ENCODE data around the gene SCFD2. TPM values are rescaled to one million over a fixed set of nuclear protein-coding genes. Genes with fewer than 3 reads are reported as not detected.

The SCFD2 gene
- total and polyA plus RNA-seq, 8 donors = 4.0 to 13.5 (median 8.9) TPM

DNA sequence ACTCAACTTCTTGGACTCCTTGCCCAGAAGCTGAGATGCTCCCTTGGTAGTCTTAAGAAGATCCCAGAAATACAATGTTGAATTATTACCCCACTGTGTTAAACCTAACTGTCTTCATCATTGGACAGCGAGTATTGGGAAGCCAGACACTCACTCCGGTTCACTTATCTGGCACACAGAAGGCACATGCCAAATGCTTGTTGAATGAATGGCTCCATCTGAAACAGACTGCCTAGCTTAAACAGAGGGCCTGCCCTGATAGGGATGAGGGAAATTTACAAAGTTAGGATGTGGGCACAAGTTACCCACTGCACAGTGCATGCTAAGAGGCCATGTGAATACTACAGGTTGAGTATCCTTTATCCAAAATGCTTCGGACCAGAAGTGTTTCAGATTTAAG is 424.4 kb downstream of the SCFD2 start:
- Histone ChIP-seq H3K4me3 (no peak overlapping the region), H3K9me3 (no peaks in the 10 kb centered on the region), H3K27ac (no peak overlapping the region), H3K4me1 (peaks cover 0 to 12% (median 0%) of the 10 kb centered on the region in 3 donors), H3K27me3 (no peaks in the 10 kb centered on the region), H3K36me3 (no peaks in the 10 kb centered on the region)
- intact Hi-C loops (cut with DNase I) = no loop called here
- ATAC-seq (no peak), FAIRE-seq (no peak), DNase-seq (no peak)
- no peak for TF ChIP-seq CTCF (IDR thresholded peaks at IDR 0.05)
- 92 to 97% methylated on average over 3 of the region's 3 CpGs for WGBS, 2 donors

DNA sequence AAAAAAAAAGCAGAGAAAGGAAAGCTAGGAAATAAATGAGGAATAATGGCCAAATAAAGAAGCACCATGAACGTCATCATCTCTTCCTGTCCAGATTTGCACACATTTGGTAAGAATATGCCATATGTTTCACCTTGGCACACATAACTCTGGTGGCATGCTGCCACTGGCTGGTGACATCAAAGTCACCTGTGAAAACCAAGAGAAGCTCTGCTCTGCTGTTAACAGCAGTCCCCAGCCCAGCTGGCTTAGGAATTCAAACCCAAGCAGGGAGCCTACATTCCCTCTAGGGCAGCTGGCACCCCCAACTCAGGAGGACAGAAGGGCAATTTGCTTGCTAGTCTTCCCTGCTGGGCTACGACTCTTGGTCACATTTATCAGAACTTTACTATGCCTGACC is 426.1 kb downstream of the SCFD2 start:
- no peak for TF ChIP-seq CTCF (IDR thresholded peaks at IDR 0.05)
- FAIRE-seq (no peak), DNase-seq (peak in 5 of 6 donors; percentile 41 to 79 (median 73)), ATAC-seq (peak; percentile 70 to 85 (median 76))
- H3K27me3 ChIP-seq = no peaks in the 10 kb centered on the region
- no peaks in the 10 kb centered on the region for H3K9me3 ChIP-seq
- intact Hi-C loops (cut with DNase I) = no loop called here
- H3K4me3 ChIP-seq = no peak overlapping the region
- H3K27ac ChIP-seq = no peak overlapping the region
- peaks cover 0 to 19% (median 0%) of the 10 kb centered on the region in 3 donors for H3K4me1 ChIP-seq
- 35 to 43% methylated on average over 2 of the region's 2 CpGs for WGBS, 2 donors
- H3K36me3 ChIP-seq = no peaks in the 10 kb centered on the region

- no peak for ATAC-seq
- no peaks in the 10 kb centered on the region for H3K9me3 ChIP-seq
- intact Hi-C loops (cut with DNase I) = no loop called here
- no peak overlapping the region for H3K27ac ChIP-seq
- whole genome bisulfite sequencing, 2 donors = 95 to 98% methylated on average over 1 of the region's 1 CpG
- H3K4me1 ChIP-seq = peaks cover 0 to 19% (median 0%) of the 10 kb centered on the region in 3 donors
- no peak overlapping the region for H3K4me3 ChIP-seq
- DNase-seq = no peak
- no peaks in the 10 kb centered on the region for H3K36me3 ChIP-seq
- H3K27me3 ChIP-seq = no peaks in the 10 kb centered on the region
- FAIRE-seq = no peak
- no peak for TF ChIP-seq CTCF (IDR thresholded peaks at IDR 0.05)
Observed at GRCh38 chr4:52939325-52939724, 426.5 kb downstream of the SCFD2 start.

DNA sequence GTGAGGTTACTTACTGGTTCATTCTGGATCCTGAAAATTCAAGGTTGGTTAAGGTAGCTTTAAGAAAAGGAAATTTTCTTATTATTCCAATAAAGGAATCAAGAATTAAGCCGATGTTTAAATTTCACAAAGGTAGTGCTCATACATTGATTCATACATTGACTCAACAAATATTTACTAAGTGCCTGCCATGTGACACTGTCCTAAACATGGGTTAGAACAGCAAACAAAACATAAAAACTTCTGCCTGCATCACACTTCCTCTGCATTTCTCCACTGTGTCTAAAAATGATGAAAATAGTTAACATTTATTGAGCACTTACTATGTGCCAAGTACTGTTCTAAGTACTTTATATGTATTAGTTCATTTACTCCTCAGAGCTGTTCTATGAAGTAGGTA is 428.0 kb downstream of the SCFD2 start:
- intact Hi-C loops (cut with DNase I) = no loop called here
- Histone ChIP-seq H3K27me3 (no peaks in the 10 kb centered on the region), H3K27ac (no peak overlapping the region), H3K4me3 (no peak overlapping the region), H3K9me3 (no peaks in the 10 kb centered on the region), H3K36me3 (no peaks in the 10 kb centered on the region), H3K4me1 (peaks cover 0 to 19% (median 0%) of the 10 kb centered on the region in 3 donors)
- WGBS, 2 donors = 54 to 56% methylated on average over 1 of the region's 1 CpG
- FAIRE-seq (no peak), DNase-seq (no peak), ATAC-seq (no peak)
- no peak for TF ChIP-seq CTCF (IDR thresholded peaks at IDR 0.05)

- Histone ChIP-seq H3K36me3 (no peaks in the 10 kb centered on the region), H3K4me1 (peaks cover 0 to 23% (median 0%) of the 10 kb centered on the region in 3 donors), H3K27ac (no peak overlapping the region), H3K4me3 (no peak overlapping the region), H3K27me3 (no peaks in the 10 kb centered on the region), H3K9me3 (no peaks in the 10 kb centered on the region)
- DNase-seq = no peak
- WGBS, 2 donors = 93 to 96% methylated on average over 2 of the region's 2 CpGs
- TF ChIP-seq CTCF (IDR thresholded peaks at IDR 0.05) = no peak
- FAIRE-seq = no peak
- intact Hi-C loops (cut with DNase I) = no loop called here
- no peak for ATAC-seq
Observed at GRCh38 chr4:52936729-52937128, 429.1 kb downstream of the SCFD2 start.
